Measurements from ENCODE around the gene ZNF17.
A peak's percentile ranks its signal among the peaks of the same experiment; 100 is the strongest.

ZNF17 gene

DNA sequence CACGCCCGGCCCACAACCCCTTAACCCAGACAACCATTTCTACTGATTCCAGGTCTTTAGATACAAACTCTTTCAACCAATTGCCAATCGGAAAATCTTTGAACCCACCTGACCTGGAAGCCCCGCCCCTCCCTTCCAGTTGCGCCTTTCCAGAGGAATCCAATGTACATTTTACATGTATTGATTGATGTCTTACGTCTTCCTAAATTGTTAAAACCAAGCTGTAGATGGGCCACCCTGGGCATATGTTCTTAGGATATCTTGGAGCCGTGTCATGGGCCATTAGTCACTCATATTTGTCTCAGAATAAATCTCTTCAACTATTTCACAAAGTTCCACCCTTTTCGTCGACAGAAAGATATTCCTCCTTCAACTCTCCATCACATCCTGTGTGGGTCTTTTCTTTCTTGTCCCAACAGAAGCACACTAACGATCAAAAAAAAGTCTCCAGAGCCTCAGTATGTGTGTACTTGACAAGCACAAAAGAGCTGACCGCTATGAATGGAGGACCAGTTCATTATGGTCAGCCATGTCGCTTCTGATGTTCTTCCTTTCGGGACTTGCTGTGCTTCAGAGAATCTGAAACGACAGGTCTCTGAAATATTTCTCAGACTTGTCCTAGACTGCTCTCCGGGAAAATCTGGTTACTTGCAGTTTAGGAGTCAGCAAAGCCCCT lies 23.6 kb downstream of the ZNF17 start:
- DNase-seq: no peak

GRCh38 chr19:57435062-57435978 lies 24.4 kb downstream of the ZNF17 start, which contains the start of gene ZNF749:
Gene ZNF749 (plus strand): TSS chr19:57435325. CDS start chr19:57435579, 254 bp downstream.
- DNase-seq: peak; percentile 99

DNA sequence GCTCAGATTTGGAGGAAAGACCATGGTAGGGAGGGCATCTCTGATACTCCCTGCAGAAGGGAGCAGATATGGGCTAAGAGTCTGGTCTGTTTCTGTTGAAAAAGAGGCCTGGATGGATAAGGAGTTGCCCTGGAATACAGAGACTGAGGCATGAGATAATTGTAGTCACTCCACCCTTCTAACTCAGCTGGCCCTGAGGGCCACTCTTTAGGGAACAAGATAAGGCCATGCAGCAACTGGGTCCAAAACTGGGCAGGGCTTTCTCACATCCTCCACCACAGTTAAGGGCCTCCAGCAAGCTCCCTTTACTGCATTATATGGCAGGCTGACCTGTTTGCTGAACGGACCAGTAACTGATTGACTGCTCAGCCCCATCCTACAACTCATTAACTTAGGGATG lies 25.5 kb downstream of the ZNF17 start:
- DNase-seq: no peak

DNA sequence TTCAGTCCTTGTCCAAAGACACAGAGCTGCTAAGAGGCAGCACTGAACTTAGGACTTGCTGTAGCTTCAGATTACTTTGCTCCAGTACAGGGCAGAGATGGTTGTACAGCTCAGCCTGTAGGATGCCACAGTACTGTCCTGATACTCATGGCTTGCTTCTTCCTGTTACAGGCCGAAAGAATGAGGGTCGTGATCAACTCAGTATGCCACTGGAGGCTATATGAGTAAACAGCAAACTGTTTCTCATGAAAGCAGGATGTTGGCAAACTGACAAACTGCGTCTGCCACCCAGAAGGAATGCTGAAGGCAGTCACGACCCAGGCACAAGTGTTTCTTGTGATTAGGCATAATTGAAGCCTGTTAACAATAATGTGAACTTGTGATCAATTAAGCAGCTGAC lies 27.0 kb downstream of the ZNF17 start:
- DNase-seq: no peak

DNA sequence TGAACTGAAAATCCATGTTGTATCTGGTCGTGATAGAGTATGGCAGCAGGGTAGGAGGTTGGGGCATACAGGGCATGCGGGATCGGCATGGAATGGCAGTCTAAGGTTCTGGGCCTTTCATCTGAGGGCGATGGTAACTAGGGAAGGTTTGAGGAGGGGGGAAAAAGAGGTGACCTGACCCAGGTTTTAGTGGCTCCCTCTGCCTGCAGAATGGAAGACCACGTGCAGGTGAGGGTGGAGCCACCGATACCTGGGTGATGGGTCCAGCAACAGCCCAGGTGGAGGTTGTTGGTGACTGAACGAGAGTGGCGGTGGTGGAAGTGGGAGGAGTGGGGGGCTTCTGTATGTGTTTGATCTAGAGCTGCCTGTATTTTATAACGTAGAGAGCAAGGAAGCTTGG lies 28.0 kb downstream of the ZNF17 start:
- no peak for DNase-seq

DNA sequence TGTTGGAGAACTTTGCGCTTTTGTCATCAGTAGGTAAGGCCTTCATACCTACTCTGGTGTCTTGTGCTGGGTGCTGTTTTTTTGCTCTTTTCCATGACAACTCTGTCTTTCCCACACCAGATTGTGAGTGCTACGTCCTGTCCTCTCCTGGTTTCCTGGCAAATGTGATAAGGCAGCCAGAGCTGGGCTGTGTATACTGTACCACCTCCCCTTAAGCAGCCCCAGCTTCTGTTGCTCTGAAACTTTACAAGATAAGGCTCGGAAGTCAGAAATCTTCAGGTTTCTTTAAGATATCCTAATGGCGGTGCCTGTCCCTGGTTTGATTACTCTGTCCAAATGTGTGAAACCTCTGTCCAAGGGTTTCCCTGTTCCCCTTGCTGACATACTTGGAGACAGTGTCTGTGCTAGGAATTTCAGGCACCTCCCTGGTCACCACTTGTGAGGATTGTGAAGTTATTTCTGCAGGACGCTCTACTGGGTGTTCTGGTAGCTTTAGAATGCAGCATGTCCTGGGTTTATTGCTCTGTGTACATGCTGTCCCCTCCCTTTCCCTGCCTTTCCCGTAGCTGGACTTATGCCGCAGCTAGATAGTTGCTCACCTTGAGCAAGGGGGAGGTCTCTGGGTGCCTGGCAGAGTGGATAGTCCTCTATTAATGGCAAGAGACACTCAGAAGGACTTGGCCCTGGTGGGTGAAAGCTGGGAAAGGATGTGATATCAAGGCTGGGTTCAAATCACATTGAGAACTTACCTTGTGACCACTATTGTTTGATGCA lies 31.2 kb downstream of the ZNF17 start:
- no peak for DNase-seq

DNA sequence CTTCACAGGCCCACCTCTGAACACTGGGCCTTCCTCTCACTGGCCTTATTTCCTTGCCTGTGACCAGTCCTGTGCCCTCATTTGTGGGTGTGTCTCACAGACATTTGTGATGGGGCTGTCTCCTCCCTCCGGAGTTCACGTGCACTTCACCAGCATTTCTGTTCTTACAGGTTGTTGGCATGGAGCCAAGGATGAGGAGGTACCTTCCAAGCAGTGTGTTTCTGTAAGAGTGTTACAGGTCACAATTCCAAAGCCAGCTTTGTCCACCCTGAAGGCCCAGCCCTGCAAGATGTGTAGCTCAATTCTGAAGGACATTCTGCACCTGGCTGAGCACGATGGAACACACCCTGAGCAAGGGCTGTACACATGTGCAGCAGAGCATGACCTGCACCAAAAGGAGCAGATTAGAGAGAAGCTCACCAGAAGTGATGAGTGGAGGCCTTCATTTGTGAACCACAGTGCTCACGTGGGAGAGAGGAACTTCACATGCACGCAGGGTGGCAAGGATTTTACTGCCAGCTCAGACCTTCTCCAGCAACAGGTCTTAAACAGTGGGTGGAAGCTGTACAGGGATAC lies 32.2 kb downstream of the ZNF17 start:
- DNase-seq: no peak

- DNase-seq: no peak
Observed at GRCh38 chr19:57452307-57452706, 41.3 kb downstream of the ZNF17 start.

DNA sequence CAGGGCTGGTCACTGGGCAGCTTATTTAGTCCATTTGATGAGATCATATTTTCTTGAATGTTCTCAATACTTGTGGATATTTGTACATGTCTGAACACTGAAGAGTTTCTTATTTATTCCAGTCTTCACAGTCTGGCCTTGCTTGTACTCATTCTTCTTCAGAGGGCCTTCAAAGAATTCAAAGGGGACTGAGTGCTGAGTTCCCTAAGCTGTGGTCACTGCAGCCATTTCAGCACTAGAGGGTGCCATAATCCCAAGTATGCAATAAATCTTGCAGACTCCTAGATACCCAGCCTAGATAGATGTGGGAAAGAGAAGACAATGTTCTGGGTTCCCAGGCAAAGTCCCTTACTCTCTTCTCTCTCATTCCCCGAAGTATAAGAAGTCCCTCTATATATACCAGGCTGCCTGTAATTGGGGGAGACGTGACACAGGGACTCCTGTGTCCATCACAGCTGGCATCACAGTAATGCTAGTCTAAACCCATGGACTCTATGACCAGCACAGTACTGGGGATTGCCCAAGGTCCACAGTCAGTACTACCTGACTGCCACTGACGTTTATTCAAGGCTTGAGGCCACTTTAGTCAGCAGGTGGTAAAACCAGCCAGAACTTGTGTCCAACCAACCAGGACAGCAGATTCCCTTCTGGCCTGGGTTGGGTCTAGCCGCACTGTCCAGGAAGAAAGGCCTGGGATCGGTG lies 54.9 kb downstream of the ZNF17 start:
- peak; percentile 44 for DNase-seq

- no peak for DNase-seq
Observed at GRCh38 chr19:57466489-57466888, 55.5 kb downstream of the ZNF17 start.
